GM04504 (cell line): ENCODE measurements around the gene SERPINA4.

Experiments used
- DNase-seq: peaks from one replicate; pipeline ENCODE4 v3.0.0-alpha.2; 2012; ENCODE audit warnings: low read depth

The SERPINA4 gene, protein sequence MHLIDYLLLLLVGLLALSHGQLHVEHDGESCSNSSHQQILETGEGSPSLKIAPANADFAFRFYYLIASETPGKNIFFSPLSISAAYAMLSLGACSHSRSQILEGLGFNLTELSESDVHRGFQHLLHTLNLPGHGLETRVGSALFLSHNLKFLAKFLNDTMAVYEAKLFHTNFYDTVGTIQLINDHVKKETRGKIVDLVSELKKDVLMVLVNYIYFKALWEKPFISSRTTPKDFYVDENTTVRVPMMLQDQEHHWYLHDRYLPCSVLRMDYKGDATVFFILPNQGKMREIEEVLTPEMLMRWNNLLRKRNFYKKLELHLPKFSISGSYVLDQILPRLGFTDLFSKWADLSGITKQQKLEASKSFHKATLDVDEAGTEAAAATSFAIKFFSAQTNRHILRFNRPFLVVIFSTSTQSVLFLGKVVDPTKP

DNA sequence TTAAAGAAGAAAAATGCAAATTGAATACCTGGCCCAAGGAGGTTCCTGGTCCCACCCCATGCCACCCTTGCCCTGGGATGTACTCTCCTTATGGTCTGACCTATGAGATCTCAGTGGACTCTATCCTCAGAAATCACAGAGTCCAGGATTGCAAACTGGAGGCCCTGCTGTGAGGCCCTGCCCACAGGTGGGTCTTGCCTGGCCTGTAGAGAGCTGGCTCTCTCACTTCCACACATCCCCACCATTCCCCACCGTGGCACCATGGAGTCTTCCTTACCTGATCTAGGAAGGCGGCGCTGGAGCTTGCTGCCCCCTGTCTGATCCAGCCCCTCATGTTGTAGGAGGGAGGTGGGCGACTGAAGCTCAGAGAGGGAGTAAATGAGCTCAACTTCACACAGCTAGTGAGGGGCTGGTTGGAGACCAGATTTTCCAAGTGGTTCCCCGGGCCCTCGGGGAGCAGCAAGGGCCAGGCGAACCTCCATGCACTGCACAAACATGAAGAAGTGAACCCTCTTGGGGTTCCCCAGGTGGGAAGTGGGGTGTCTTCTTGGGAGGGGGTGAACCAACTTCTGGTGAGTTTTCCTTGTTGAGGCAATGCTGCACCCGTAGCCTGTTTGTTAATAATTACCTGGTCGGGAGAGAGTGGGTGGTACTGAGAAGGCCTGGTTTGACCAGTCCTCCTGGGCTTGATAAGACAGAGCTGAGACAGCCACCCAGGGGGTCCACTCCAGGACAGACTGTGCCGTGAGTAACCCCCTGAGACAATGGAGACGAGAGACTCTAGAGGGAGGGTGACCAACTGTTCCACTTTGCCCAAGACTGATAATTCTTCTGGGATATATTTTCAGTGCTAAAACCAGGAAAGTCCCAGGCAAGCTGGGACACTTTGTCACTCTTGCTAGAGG lies at the start of gene SERPINA4:
Gene SERPINA4 (plus strand): TSS at position 692 of the 905 bp plus-strand sequence. CDS start 2,041 bp downstream, outside the sequence.
- no peak for DNase-seq

DNA sequence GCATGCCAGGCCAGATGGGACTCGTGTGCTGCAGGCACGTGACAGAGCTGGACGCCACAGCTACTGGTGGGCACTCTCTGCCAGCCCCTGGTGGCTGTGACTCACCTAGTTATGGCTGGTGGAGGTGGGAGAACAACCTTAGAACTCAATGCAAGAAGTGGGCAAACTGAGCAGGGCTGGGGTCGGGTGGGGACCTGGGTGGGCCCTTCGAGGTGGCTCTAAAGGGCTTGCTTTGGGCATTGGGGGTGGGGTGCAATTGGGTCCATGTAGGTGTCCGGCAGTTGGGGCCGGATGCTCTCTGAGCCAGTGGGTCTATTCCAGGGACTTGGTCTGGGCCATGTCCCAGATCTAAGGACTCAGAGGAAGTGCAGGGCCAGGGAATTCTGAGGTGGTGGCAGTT lies 46.9 kb upstream of the SERPINA4 start:
- no peak for DNase-seq

DNA sequence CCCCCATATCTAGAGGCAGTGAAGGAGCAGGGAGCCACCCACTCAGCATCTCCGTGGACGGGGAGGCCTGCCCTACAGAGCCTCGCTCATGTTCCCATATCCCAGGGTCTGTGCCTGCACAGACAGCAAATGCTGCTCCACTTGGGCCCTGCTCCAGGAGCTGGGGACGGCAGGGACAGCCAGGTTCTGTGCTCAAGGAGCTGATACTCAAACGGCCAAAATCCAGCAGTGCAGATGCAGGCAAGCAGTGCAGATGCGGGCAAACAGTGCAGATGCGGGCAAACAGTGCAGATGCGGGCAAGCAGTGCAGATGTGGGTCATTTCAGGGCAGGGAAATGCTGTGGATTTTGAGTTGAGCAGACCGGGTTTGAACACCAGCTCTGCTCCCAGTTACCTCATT lies 45.8 kb upstream of the SERPINA4 start:
- no peak for DNase-seq

- DNase-seq = no peak
Observed at GRCh38 chr14:94515856-94516255, 45.4 kb upstream of the SERPINA4 start.

DNA sequence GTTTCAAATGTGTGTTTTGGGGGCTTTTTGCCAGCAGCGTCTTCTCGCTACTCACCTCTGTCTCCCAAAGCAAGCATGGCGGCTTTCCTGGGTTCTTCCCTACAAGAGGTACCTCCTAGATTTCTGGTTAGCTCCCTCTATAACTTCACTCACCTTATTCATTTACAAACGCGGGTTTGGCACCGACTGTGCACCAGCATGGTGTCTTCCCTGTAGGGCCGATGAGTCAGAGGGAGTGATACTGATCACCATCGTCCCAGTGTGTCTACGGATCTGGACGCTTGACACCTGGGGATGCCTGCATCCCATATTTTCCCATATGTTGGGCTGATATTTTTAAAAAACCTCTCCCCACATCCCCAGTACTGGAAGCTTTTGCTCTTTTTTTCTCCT lies 44.0 kb upstream of the SERPINA4 start:
- DNase-seq = no peak

DNA sequence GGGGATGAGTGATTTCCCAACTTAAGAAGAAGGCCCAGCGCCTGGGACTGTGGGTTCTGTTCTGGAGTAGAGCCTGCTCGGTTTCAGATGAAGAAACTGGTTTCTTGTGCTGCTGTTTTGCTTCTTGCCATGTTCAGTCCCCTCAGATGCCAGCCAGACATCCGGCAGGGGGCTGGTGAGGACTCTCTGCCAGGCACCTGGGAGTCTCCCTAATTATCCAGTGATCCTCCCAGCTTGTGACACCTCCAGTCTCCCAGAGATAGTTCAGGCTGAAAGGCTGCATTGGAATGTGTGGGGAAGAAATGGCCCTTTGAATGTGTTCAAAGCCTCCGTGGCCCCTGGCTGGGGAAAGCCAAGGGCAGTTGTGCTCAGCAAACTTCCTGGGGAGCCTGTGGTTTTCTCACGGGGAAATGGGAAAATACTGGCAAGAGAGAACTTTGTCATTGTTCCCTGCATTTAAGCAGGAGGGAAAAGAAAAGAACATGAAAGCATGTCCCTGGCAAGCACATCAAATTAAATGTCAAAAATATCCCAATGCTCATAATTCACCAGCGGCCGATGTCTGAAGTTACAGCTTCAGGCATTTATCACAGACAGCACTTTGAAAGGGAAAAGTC lies 43.5 kb upstream of the SERPINA4 start:
- DNase-seq = no peak

DNA sequence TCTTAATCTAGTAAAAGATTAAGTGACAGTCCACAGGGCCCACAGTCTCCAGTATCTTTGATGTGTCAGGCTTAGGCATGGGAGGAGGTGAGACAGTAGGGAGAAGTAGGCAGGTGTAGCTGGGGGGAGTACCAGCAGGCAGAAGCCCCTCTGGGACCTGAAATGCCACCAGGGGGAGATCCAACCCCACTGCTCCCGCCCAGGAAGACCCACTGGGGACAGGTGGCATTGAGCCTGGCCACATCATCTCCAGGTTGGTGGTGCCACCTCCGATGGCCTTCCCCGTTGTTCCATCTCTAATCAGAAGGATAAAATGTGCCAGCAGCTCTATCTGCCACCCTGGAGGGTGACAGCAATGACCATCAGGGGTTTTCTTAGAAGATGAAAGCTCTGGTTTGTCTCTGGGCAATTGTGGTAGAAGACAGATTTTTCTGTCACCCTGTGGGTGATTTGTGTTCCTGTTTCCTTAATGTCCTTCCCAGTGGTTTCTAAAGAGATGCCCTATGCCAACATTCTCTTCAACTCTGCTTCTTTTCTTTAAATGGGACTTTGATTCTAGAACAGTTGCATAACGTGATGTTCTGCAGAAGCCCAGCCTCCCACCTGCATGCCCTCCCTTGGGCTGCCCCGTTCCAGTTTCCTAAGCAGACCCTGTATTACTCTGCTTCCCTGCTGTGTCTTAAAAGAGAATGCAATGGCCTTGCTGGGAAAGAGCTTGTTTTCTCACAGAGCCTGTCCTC lies 39.7 kb upstream of the SERPINA4 start:
- DNase-seq = no peak

- DNase-seq = no peak
Observed at GRCh38 chr14:94522115-94522724, 39.0 kb upstream of the SERPINA4 start.

GRCh38 chr14:94523265-94523664 lies 38.0 kb upstream of the SERPINA4 start:
- DNase-seq = no peak

DNA sequence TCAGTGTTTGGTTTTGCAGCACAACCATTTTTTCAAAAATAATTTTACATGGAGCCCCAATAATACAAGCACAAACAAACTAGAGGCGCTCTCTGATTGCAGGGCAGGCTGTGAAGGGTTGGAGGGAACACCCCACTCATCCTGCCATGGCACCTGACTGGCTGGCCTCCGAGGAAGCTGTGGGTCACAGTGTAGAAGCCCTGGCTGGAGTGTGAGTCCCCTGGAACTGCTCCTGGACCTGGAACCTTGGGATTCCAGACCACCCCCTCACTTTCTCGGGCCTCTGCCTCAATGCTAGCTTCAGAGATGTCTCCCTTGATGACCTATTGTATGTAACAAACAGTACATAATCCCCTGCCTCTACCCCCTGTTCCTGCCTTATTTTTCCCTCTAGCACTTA lies 37.1 kb upstream of the SERPINA4 start:
- no peak for DNase-seq

GRCh38 chr14:94531187-94531586 lies 30.1 kb upstream of the SERPINA4 start:
- DNase-seq = no peak

- no peak for DNase-seq
Observed at GRCh38 chr14:94532447-94532846, 28.8 kb upstream of the SERPINA4 start.

GRCh38 chr14:94535506-94535905 lies 25.7 kb upstream of the SERPINA4 start:
- DNase-seq = no peak

GRCh38 chr14:94536836-94537235 lies 24.4 kb upstream of the SERPINA4 start:
- DNase-seq = no peak

DNA sequence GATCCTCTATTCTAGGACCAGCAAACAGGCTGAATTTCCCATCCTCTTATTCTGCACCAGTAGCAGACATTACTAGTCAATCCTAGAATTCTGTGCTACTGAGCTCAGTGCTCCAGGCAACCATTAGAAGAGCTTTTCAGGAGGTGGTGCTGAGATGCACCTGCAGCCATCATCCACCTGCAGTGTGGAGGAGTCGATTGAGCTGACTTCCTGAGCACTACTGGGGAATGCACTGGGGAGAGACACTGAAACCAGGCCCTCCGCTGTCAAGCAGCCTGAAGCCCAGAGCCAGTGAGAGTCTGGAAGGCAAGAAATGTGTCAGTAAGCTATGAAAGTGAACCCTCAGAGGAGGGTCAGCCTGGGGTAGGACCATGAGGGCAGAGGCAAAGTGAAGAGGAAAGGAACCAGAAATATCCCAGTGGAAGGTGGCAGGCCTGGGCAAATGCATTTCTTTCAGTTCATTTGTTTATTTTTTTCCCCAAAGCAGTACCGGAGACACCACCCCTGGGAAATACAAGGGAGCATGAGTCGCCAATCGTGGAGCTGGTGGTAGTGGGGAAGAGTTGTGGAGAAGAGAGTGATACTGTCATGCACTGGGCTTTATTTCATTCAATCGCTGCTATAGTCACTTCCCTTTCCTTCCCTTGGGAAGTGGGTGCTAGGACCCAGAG lies 23.0 kb upstream of the SERPINA4 start:
- DNase-seq = no peak

DNA sequence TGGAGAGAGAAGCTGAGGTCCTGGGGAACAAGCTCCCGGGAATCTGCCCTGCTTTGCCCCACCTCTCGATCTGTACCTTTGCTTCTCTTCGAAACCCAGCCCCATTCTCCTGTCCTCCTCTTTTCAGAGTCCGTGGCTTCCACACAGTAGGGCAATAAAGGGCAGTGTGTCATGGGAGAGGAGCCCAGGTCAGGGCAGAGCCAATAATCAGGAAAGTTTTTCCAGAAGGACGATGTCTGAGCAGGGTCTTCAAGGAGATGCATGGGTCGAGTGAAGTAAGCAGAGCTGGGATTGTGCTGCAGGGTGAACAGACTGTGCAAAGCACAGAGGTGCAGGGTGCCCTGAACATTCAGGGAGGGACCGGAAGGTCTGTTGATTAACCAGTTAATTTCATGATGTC lies 22.1 kb upstream of the SERPINA4 start:
- no peak for DNase-seq

DNA sequence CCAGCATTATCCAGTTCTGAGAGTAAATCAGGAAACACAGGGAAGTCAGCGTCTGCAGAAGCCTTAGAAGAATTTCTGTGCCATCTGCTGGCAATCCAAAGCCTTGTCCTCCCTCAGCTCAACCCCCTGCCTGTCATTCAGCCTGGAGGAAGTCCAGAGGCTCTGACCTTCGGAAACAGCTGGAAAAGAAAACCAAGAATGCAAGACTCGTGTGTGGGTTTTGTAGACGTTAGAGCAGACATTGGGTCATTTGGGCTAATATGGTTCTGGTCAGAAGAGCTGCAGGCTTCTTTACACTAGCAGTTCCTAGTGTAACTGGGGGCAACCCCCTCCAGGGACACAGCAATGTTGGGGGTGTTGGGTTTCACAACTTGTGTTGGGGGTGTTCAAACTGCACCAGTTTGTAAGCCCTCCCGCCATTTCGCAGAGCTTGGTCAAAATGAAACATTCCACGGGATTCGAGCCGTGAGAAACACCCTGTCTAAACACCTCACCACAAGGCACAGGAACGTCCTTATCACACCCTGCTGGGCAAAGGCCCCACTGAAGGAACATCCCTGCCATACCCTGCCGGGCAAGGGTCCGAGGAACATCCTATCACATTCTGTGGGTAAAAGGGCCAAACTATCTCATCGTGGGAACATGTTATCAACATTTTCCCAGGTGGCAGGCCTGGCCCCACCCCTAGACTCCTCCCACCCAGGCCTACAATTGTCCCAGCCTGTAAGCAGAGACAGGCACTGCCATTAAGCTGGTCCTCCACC lies 21.0 kb upstream of the SERPINA4 start:
- DNase-seq = no peak

GRCh38 chr14:94541234-94541975 lies 19.8 kb upstream of the SERPINA4 start:
- DNase-seq = no peak

DNA sequence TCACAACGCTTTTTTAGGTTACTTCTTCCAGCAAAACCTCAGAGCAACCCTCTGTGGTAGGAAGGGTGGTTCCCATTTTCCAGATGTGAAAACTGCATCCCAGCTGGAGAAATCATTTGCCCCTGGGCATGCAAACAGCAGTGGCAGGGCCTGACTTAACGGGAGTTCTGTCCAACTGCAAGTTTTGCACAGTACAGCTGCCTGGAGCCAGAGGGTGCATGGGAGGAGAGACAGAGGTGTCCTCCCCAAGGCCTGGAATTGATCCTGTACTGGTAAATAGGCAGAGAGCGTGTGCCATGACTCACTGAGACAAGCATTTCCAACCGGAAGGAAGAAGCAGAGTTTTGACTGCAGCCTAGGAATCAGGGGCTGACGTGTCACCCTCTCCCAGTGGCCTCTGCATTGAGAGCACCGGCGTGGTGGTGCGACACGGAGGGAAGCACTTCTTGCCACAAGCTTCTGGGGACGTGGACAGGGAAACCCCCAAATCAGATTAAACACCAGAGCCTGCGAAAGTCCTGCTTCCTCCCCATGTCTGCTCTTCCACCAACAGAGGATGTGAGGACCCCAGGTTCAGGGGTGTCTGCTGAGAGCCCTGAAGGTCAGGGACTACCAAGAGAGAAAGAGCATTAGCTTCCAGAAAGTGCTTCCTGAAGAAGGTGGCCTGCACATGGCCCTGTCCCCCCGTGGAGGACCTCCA lies 19.0 kb upstream of the SERPINA4 start:
- peak; percentile 2 for DNase-seq
